ENCODE results near the gene CERT1.
A peak's percentile ranks its signal among the peaks of the same experiment; 100 is the strongest.
"Not testable (repeated sequence)": the region's sequence is repeated elsewhere in the genome, so short reads cannot be mapped to it uniquely, and the experiment has no call there.

CERT1 gene

DNA sequence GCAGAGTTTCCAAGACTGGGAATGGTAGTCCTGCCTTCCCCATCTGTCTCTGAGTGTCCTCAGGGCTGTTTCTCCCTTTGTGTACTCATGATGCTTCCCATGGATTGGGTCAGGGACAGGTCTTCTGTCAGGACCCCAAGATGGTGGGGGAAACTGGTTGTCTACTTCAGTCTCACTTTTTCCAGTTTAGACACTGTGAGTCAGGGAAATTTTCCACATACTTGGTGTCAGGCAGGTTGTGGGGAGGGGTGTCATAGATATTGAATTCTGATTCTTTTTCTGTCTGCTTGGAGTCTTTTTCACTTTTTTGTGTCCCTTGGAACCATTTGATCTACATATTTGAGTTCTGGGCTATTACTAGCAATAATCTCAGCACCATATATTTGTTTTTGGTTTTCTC, 10.6 kb upstream of the CERT1 start:
- DNase-seq: no peak

DNA sequence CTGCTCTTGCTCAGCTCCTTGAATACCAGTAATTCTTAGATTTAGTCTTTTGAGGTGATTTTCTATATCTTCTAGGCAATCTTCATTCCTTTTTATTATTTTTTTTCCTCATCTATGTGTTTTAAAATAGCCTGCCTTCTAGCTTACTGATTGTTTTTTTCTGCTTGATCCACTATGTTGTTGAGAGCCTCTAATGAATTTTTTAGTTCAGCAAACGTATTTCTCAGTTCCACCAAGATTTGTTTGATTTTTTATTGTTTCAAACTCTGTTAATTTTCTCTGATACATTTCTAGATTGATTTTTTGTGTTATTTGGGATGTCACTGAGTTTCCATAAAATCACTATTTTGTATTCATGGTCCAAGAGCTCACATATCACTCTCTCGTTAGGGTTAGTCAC, 9.8 kb upstream of the CERT1 start:
- no peak for DNase-seq

DNA sequence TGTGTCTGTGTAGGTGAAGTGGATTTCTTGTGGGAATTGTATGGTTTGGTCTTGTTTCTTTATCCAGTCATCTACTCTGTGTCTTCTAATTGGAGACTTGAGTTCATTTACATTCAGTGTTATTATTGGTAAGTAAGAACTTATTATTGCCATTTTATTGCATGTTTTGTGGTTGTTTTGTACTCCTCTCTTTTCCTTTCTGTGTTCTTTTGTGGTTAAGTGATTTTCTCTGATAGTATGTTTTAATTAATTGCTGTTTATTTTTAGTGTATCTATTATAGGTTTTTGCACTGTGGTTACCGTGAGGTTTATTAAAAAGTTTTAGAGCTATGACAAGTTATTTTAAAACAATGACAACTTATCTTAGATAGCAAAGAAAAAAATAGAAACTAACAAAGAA, 8.3 kb upstream of the CERT1 start:
- no peak for DNase-seq

- DNase-seq: no peak
Measured at GRCh38 chr5:75514323-75514722, 2.9 kb upstream of the CERT1 start.

DNA sequence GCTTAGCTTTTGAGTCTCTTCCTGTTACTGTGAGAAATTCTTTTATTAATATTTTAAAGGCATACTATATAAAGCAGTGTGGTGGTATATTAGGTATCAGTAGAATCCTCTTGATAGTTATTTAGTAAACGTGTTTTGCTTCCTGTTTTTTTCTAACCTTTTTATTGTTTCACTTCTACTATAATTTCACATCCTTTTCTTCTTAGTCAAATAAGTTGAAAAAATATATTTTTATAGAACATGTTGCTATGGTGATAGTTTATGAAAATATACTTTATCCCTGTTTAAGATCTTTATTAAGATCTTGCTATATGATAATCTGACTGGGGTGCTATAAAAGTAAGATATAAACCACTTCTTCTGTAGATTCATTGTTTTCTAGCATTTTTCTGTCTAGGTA, 2.4 kb upstream of the CERT1 start:
- DNase-seq: no peak

- DNase-seq: no peak
Measured at GRCh38 chr5:75512383-75513074, 1.1 kb upstream of the CERT1 start.

DNA sequence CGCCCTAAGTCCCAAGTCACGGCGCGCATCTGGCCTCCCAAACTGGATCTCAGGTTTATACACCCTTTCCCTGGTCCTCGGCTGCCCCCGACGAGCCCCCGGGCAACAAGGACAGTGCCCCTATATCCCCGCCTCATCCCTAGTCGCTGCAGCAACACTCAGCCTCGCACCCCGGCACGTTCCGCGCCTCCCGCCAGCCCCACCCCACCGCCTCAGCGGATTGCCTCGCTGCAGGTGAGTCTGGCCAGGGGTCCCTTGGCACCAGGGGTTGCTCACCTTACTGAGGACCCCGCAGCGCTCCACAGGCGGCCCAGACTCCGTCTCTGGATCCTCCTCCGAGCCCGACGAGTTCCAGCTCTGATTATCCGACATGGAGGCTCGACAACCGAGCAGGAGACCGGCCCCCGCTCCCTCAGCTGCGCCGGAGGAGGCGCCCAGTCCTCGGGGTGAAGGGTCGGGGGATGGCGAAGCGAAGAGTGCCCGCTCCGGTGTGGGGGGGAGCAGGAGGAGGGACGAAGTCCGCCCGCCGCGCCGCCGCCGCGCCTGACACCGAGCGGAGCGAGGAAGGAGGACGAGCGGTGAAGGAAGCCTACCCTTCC, 494 bp downstream of the CERT1 start:
- peak; percentile 69 for DNase-seq

GRCh38 chr5:75510417-75510835, 1.0 kb downstream of the CERT1 start:
- no peak for DNase-seq

DNA sequence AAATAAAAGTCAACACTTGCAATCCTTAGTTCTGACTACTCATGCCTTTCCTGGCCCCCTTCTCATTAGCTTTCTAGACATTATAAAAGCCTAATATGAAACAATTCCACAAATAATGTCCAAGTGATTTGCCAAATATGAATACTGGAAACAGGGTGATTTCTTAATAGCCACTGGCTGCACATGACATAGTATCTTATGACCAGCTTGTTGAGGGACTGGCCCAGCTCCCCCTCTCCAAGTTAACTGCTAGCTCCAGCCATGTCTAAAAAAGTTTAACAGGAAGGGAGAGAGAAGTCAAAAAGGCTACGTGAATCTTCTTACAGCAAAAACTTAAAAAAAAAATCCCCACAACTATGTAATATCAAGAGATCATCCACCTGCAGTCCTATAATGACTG, 1.5 kb downstream of the CERT1 start:
- peak; percentile 41 for DNase-seq

DNA sequence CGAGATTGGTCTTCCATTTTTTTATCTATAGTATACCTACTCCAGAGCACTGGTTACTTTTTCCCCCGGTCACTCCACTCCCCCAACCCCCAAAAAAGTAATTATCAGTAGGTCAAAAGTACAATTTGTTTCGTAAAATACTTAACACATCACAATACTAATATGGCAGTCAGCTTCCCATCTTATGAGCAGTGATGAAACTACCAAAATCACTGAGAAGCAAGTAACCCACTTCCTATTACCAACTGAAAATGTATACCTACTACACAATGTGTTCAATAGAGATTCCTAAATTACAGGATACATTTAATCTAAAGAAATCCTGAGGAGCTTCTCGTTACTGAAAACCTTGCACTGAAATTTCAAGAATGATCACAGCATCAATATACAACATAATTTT, 1.9 kb downstream of the CERT1 start:
- DNase-seq: no peak

DNA sequence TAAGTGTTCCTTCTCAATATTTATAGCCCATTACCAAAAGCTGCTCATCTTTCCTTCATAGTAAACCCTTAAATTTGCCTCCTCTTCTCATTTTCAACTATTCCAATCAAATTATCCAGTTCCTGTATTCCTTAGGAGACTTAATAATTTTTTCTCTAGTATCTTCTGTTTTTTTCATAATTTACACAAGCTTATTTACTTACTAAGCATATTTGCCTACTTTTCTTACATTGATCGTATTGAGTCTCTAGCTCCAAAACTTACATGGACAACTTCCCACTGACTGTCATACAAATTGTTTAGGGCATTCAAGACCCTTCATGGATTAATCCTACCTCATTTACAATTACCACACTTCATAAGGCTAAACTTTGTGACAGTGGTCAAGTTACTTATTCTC, 3.6 kb downstream of the CERT1 start:
- no peak for DNase-seq

GRCh38 chr5:75505112-75505511, 6.3 kb downstream of the CERT1 start:
- not testable (repeated sequence) for DNase-seq

DNA sequence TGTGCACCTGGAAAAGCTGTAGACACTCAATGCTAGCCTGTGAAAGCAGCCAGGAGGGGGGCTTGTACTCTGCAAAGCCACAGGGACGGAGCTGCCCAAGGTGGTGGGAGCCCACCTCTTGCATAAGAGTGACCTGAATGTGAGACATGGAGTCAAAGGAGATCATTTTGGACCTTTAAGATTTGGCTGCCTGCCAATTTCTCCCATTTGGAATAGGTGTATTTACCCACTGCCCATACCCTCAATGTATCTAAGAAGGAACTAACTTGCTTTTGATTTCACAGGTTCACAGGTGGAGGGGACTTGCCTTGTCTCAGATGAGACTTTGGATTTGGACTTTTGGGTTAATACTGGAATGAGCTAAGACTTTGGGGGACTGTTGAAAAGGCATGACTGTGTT, 12.6 kb downstream of the CERT1 start:
- DNase-seq: not testable (repeated sequence)

DNA sequence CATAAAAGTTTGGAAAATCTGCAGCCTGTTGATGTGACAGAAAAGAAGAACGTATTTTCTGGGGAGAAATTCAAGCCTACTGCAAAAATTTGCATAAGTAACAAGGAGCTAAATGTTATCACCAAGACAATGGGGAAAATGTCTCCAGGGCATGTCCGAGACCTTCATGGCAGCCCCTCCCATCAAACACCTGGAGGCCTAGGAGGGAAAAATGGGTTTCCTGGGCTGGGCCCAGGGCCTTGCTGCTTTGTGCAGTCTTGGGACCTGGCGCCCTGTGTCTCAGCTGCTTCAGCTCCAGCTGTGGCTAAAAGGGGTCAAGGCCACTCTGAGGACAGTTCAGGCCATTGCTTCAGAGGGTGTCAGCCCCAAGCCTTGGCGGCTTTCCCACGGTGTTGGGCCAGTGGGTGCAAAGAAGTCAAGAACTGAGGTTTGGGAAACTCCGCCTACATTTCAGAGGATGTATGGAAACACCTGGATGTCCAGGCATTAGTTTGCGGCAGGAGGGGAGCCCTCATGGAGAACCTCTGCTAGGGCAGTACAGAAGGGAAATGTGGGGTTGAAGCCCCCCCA, 13.1 kb downstream of the CERT1 start:
- no peak for DNase-seq

- no peak for DNase-seq
Measured at GRCh38 chr5:75496026-75496425, 15.4 kb downstream of the CERT1 start.

- DNase-seq: no peak
Measured at GRCh38 chr5:75491621-75492020, 19.8 kb downstream of the CERT1 start.

- DNase-seq: not testable (repeated sequence)
Measured at GRCh38 chr5:75489847-75490246, 21.6 kb downstream of the CERT1 start.

DNA sequence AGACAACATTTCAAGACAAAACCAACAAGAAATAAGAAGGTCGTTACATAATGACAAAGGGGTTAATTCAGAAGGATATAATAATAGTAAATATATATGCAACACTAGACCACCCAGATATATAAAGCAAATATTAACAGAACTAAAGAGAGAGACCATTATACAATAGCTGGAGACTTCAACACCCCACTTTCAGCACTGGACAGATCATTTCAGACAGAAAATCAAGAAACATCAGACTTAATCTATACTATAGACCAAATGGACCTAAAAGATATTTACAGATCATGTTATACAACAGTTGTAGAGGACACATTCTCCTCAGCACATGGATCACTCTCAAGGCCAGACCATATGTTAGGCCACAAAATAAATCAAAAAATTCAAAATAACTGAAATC, 26.8 kb downstream of the CERT1 start:
- DNase-seq: no peak

- DNase-seq: no peak
Measured at GRCh38 chr5:75482482-75482881, 28.9 kb downstream of the CERT1 start.

- DNase-seq: no peak
Measured at GRCh38 chr5:75481024-75481423, 30.4 kb downstream of the CERT1 start.

GRCh38 chr5:75475364-75475763, 36.1 kb downstream of the CERT1 start:
- no peak for DNase-seq

- no peak for DNase-seq
Measured at GRCh38 chr5:75473463-75473862, 38.0 kb downstream of the CERT1 start.

DNA sequence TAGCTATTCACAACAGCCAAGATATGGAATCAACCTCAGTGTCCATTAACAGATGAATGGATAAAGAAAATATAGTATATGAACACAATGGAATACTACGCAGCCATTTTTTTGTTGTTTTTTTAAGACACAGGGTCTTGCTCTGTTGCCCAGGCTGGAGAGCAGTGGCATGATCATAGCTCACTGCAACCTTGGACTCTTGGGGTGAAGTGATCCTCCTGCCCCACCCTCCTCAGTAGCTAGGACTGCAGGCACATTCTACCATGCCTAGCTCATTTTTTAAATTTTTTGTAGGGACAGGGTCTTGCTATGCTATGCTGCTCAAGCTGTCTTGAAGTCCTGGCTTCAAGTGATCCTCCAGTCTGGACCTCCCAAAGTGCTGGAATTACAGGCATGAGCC, 38.5 kb downstream of the CERT1 start:
- DNase-seq: no peak

- DNase-seq: no peak
Measured at GRCh38 chr5:75471193-75471592, 40.2 kb downstream of the CERT1 start.

DNA sequence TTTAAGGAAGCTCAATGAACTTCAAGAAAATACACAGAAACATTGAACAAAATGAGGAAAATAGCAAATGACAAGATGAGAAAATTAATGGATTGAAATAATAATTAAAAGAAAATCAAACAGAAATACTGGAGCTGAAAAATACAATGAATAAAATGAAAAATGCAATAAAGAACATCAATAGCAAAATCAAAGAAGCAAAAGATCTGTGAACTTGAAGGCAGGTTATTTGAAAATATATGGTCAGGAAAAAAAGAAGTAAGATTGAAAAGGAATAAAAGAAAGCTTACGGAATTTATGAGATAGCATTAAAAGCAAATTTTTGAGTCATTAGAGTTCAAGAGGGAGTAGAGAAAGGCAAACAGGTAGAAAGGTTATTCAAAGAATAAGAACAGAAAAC, 42.4 kb downstream of the CERT1 start:
- DNase-seq: peak; percentile 15

Data from eye (tissue), 1 donor.